IMR-90 (cell line): ENCODE data around the gene ZMAT5. TPM values are rescaled to one million over a fixed set of nuclear protein-coding genes. Genes with fewer than 3 reads are reported as not detected.

Source experiments
- ATAC-seq: fragments of 200-7000 bp; cut with Tn5 transposase; 2 replicates; pipeline ENCODE4 v1.9.1; 2020; ENCODE audit warnings: low read depth, mild to moderate bottlenecking, moderate library complexity
- BruUV-seq: library from RNA; stranded (reverse); fragments of 400-500 nt; replicated peaks from 2 replicates; lab custom pipeline; 2021; lab: Mats Ljungman, UMichigan
- CTCF ChIA-PET: fragments of 300-600 bp; formaldehyde crosslinking; extraction: SDS; loops from one replicate; lab custom pipeline; 2021; ENCODE audit warnings: antibody characterized with exemption; lab: Yijun Ruan, JAX
- POLR2A ChIA-PET: fragments of 300-600 bp; sonication (Branson Sonifier 250); formaldehyde crosslinking; loops from one replicate; lab custom pipeline; 2022; ENCODE audit warnings: antibody characterized with exemption; ENCODE audit not compliant: unreplicated experiment; lab: Charles Lee
- DNase-seq: peaks from one replicate; pipeline ENCODE4 v3.0.0; 2013
- H2AFZ ChIP-seq: replicated peaks from 2 replicates; pipeline ENCODE3; 2013; ENCODE audit warnings: low read length, mild to moderate bottlenecking; ENCODE audit not compliant: poor library complexity
- H2AK5ac ChIP-seq: 2 replicates; pipeline ENCODE4 v1.6.1; 2013; ENCODE audit warnings: low read depth, low read length, inconsistent platforms
- H2AK9ac ChIP-seq: replicated peaks from 2 replicates; pipeline ENCODE3; 2013; ENCODE audit warnings: mild to moderate bottlenecking, low read depth, low read length, moderate library complexity; ENCODE audit not compliant: poor library complexity
- H2BK120ac ChIP-seq: 2 replicates; pipeline ENCODE4 v1.6.1; 2013; ENCODE audit warnings: low read depth, low read length, inconsistent platforms
- H2BK15ac ChIP-seq: 3 replicates; pipeline ENCODE4 v1.6.1; 2013; ENCODE audit warnings: low read depth, low read length, inconsistent platforms
- H2BK20ac ChIP-seq: 2 replicates; pipeline ENCODE4 v1.6.1; 2013; ENCODE audit warnings: low read depth, mild to moderate bottlenecking, inconsistent platforms, low read length, moderate library complexity
- H2BK5ac ChIP-seq: 2 replicates; pipeline ENCODE4 v1.6.1; 2013; ENCODE audit warnings: mild to moderate bottlenecking, low read depth, low read length, inconsistent platforms; ENCODE audit not compliant: poor library complexity, severe bottlenecking
- H3K14ac ChIP-seq: replicated peaks from 2 replicates; pipeline ENCODE4 v1.6.1; 2013; ENCODE audit warnings: low read depth, low read length, inconsistent platforms
- H3K18ac ChIP-seq: 2 replicates; pipeline ENCODE4 v1.6.1; 2013; ENCODE audit warnings: low read depth, low read length, control low read depth
- H3K23ac ChIP-seq: 2 replicates; pipeline ENCODE4 v1.6.1; 2013; ENCODE audit warnings: low read depth, low read length, inconsistent platforms
- H3K27ac ChIP-seq: 2 replicates; pipeline ENCODE4 v1.5.1; 2013; ENCODE audit warnings: mild to moderate bottlenecking, control low read depth, low read length; ENCODE audit not compliant: insufficient read depth
- H3K27me3 ChIP-seq: 2 replicates; pipeline ENCODE4 v1.6.1; 2013; ENCODE audit warnings: low read length; ENCODE audit not compliant: control insufficient read depth, insufficient read depth
- H3K36me3 ChIP-seq: 2 replicates; pipeline ENCODE4 v1.6.1; 2013; ENCODE audit warnings: low read length, mixed read lengths; ENCODE audit not compliant: control insufficient read depth, insufficient read depth
- H3K4ac ChIP-seq: 2 replicates; pipeline ENCODE4 v1.6.1; 2013; ENCODE audit warnings: low read depth, low read length, inconsistent platforms
- H3K4me1 ChIP-seq: 2 replicates; pipeline ENCODE4 v1.6.1; 2013; ENCODE audit warnings: low read length, mixed read lengths; ENCODE audit not compliant: control insufficient read depth, insufficient read depth
- H3K4me2 ChIP-seq: 2 replicates; pipeline ENCODE4 v1.6.1; 2013; ENCODE audit warnings: low read depth, mild to moderate bottlenecking, control low read depth, low read length, moderate library complexity
- H3K4me3 ChIP-seq: 2 replicates; pipeline ENCODE4 v1.5.1; 2013; ENCODE audit warnings: low read depth, mild to moderate bottlenecking, control low read depth, low read length, moderate library complexity; ENCODE audit not compliant: insufficient read depth
- H3K56ac ChIP-seq: 2 replicates; pipeline ENCODE4 v1.6.1; 2013; ENCODE audit warnings: low read length, inconsistent platforms; ENCODE audit not compliant: insufficient read depth; ENCODE audit errors: extremely low read depth
- H3K79me1 ChIP-seq, 2 experiments: 2 replicates each; pipeline ENCODE4 v1.6.1; 2013; ENCODE audit warnings: low read length in 2 of 2, inconsistent platforms in 1 of 2, low read depth in 1 of 2
- H3K9ac ChIP-seq: 2 replicates; pipeline ENCODE4 v1.6.1; 2013; ENCODE audit warnings: low read depth, low read length, control low read depth
- H3K9me1 ChIP-seq: 2 replicates; pipeline ENCODE4 v1.6.1; 2013; ENCODE audit warnings: low read length, inconsistent platforms; ENCODE audit not compliant: insufficient read depth
- H3K9me3 ChIP-seq: 2 replicates; pipeline ENCODE4 v1.6.1; 2013; ENCODE audit warnings: low read length; ENCODE audit not compliant: control insufficient read depth, insufficient read depth
- H4K20me1 ChIP-seq: 2 replicates; pipeline ENCODE4 v1.6.1; 2013; ENCODE audit warnings: low read length, inconsistent platforms; ENCODE audit not compliant: insufficient read depth
- H4K5ac ChIP-seq: 2 replicates; pipeline ENCODE4 v1.6.1; 2013; ENCODE audit warnings: mild to moderate bottlenecking, low read depth, low read length, control low read depth
- H4K8ac ChIP-seq, 2 experiments: 2 replicates each; pipeline ENCODE4 v1.6.1; 2013; ENCODE audit warnings: low read depth in 2 of 2, low read length in 2 of 2, control low read depth in 1 of 2, inconsistent platforms in 1 of 2
- H4K91ac ChIP-seq: 2 replicates; pipeline ENCODE4 v1.6.1; 2013; ENCODE audit warnings: low read depth, low read length, inconsistent platforms; ENCODE audit not compliant: insufficient read depth
- CEBPB ChIP-seq: IDR thresholded peaks from 2 replicates; pipeline ENCODE4 v1.6.1; 2012; ENCODE audit warnings: low read depth, low read length, improper control_type of control experiment
- CHD1 ChIP-seq: IDR thresholded peaks from 2 replicates; pipeline ENCODE4 v1.6.1; 2012; ENCODE audit warnings: low read depth, low read length, improper control_type of control experiment
- CTCF ChIP-seq: conservative IDR thresholded peaks from 2 replicates; pipeline ENCODE4 v1.5.1; 2012; ENCODE audit warnings: mild to moderate bottlenecking, low read depth, low read length, improper control_type of control experiment
- ELK1 ChIP-seq: fragments of 150-350 bp; IDR thresholded peaks from 2 replicates; pipeline ENCODE4 v1.6.1; 2016; ENCODE audit warnings: low read depth, mild to moderate bottlenecking, low read length, moderate library complexity, borderline replicate concordance
- FOS ChIP-seq: fragments of 150-350 bp; IDR thresholded peaks from 2 replicates; pipeline ENCODE4 v1.6.1; 2016; ENCODE audit warnings: low read depth, low read length
- MAFK ChIP-seq: IDR thresholded peaks from 2 replicates; pipeline ENCODE4 v1.6.1; 2012; ENCODE audit warnings: low read depth, low read length, improper control_type of control experiment
- MAZ ChIP-seq: IDR thresholded peaks from 2 replicates; pipeline ENCODE4 v1.6.1; 2012; ENCODE audit warnings: low read depth, mild to moderate bottlenecking, low read length, improper control_type of control experiment, moderate library complexity, borderline replicate concordance
- MXI1 ChIP-seq: IDR thresholded peaks from 2 replicates; pipeline ENCODE4 v1.6.1; 2012; ENCODE audit warnings: low read depth, mild to moderate bottlenecking, low read length, moderate library complexity, borderline replicate concordance
- NFE2L2 ChIP-seq: fragments of 150-350 bp; IDR thresholded peaks from 2 replicates; pipeline ENCODE4 v1.6.1; 2016; ENCODE audit warnings: low read depth, mild to moderate bottlenecking, low read length
- POLR2A ChIP-seq: IDR thresholded peaks from 2 replicates; pipeline ENCODE4 v1.6.1; 2012; ENCODE audit warnings: mild to moderate bottlenecking, low read depth, low read length
- RAD21 ChIP-seq: IDR thresholded peaks from 2 replicates; pipeline ENCODE4 v1.6.1; 2012; ENCODE audit warnings: low read length, improper control_type of control experiment
- RCOR1 ChIP-seq: IDR thresholded peaks from 2 replicates; pipeline ENCODE4 v1.6.1; 2012; ENCODE audit warnings: mild to moderate bottlenecking, low read length, improper control_type of control experiment; ENCODE audit not compliant: insufficient replicate concordance
- RFX5 ChIP-seq: IDR thresholded peaks from 2 replicates; pipeline ENCODE4 v1.8.0; 2012; ENCODE audit warnings: low read depth, mild to moderate bottlenecking, low read length, moderate library complexity
- SMC3 ChIP-seq: fragments of 150-350 bp; IDR thresholded peaks from 2 replicates; pipeline ENCODE4 v1.6.1; 2016; ENCODE audit warnings: low read depth, mild to moderate bottlenecking, antibody characterized with exemption, low read length, moderate library complexity
- USF2 ChIP-seq: fragments of 150-350 bp; IDR thresholded peaks from 2 replicates; pipeline ENCODE4 v1.6.1; 2017; ENCODE audit warnings: mild to moderate bottlenecking, antibody characterized with exemption, low read length, low read depth
- WGBS, 2 experiments: methylation state at CpG; one replicate each; pipeline versions ENCODE4 v1.1.5 to v1.1.7; 2013; ENCODE audit warnings: missing lambda C conversion rate in 2 of 2; ENCODE audit not compliant: insufficient read length in 1 of 2; ENCODE audit errors: extremely low coverage in 2 of 2; 5-methylcytosine and 5-hydroxymethylcytosine counted together
- dilution Hi-C: fragments of 300-500 bp; cut with HindIII; formaldehyde crosslinking; loops from one replicate; pipeline ENCODE4 v1.14.3; 2018; ENCODE audit warnings: low sequenced_read_pairs; ENCODE audit not compliant: unreplicated experiment
- in situ Hi-C: fragments of 300-500 bp; cut with MboI; formaldehyde crosslinking; loops from 3 replicates; pipeline ENCODE4 v1.14.3; 2019; ENCODE audit warnings: low sequenced_read_pairs, inconsistent platforms, mixed read lengths
- intact Hi-C: fragments of 100-400 bp; cut with micrococcal nuclease; formaldehyde crosslinking; loops from 2 replicates; pipeline ENCODE4 v1.10.0; 2022
- polyA plus RNA-seq, 3 experiments: library from polyadenylated mRNA; depleted of rRNA; stranded (reverse); fragments of >200 nt; gene quantifications; 2 replicates each; pipeline ENCODE4 v1.2.3, GENCODE V29; 2012; ENCODE audit warnings: low replicate concordance in 1 of 3
- total RNA-seq: library from RNA; depleted of rRNA; stranded (reverse); fragments of >200 nt; gene quantifications from 2 replicates; pipeline ENCODE4 v1.2.3, GENCODE V29; 2012

Gene ZMAT5
- total and polyA plus RNA-seq, 2 of the 4 experiments (the other 2 are of a cell fraction) = 21.7 to 31.8 TPM

GRCh38 chr22:29787371-29787980 lies 20.7 kb upstream of the ZMAT5 start:
- Histone ChIP-seq H2AFZ (no peak overlapping the region), H3K4me3 (no peak overlapping the region), H3K79me1 (peaks cover 0 to 1% of the 10 kb centered on the region in 2 experiments; a peak in 2 of 4 replicates), H3K4me1 (peaks cover 3% of the 10 kb centered on the region), H2BK20ac (no peak overlapping the region), H4K91ac (no peak overlapping the region), H3K27me3 (no peaks in the 10 kb centered on the region), H4K20me1 (no peaks in the 10 kb centered on the region), H4K8ac (no peak overlapping the region), H3K36me3 (peaks cover 42% of the 10 kb centered on the region), H2BK15ac (no peak overlapping the region), H3K9me3 (no peaks in the 10 kb centered on the region), H3K4ac (no peak overlapping the region), H2AK5ac (no peak overlapping the region), H2BK120ac (no peak overlapping the region), H2AK9ac (peak overlapping the region; percentile 35), H4K5ac (no peak overlapping the region), H3K4me2 (no peak overlapping the region), H2BK5ac (no peak overlapping the region), H3K9me1 (peaks cover 1% of the 10 kb centered on the region; the same call in 1 of the 2 replicates), H3K27ac (no peak overlapping the region), H3K18ac (no peak overlapping the region), H3K56ac (no peak overlapping the region), H3K9ac (no peak overlapping the region), H3K14ac (no peak overlapping the region), H3K23ac (no peak overlapping the region)
- ChIA-PET POLR2A (no interaction called here), CTCF (no interaction called here)
- no TSS peak for BruUV-seq
- intact Hi-C loops (no loop called here), dilution Hi-C loops (no loop called here), in situ Hi-C loops (no loop called here)
- no peak for TF ChIP-seq MAFK
- TF ChIP-seq CEBPB = no peak
- TF ChIP-seq POLR2A = no peak
- no peak for TF ChIP-seq RFX5
- TF ChIP-seq SMC3 = no peak
- TF ChIP-seq USF2 = no peak
- TF ChIP-seq FOS = no peak
- no peak for TF ChIP-seq ELK1
- no peak for TF ChIP-seq MAZ
- no peak for TF ChIP-seq CTCF
- TF ChIP-seq RCOR1 = no peak
- no peak for TF ChIP-seq MXI1
- no peak for TF ChIP-seq NFE2L2
- TF ChIP-seq RAD21 = no peak
- no peak for TF ChIP-seq CHD1
- DNase-seq = no peak
- WGBS, 2 experiments = 55% methylated on average over 6 of the region's 9 CpGs; no CpG with 5 or more reads in 1 of the 2 experiments
- ATAC-seq = no peak
